Esophagus squamous epithelium (tissue), 4 donors: ENCODE measurements around the gene CNTD1.

ENCODE experiments used
- CTCF ChIP-seq, 6 experiments: fragments of 450-650 bp in 4 of 6; fragments of 200-600 bp in 2 of 6; sonication (generic) in 2 of 6; IDR thresholded peaks; one replicate each; pipeline ENCODE4 v1.5.1; 2016 to 2019; ENCODE audit warnings: antibody characterized with exemption in 6 of 6, mild to moderate bottlenecking in 4 of 6, moderate library complexity in 4 of 6
- POLR2A ChIP-seq, 4 donors: fragments of 450-650 bp; IDR thresholded peaks; one replicate each; pipeline ENCODE4 v1.6.1; 2017; ENCODE audit warnings: antibody characterized with exemption in 4 of 4, mild to moderate bottlenecking in 4 of 4, moderate library complexity in 3 of 4

GRCh38 chr17:42751628-42752027 lies 47.0 kb upstream of the CNTD1 start:
- no peak for TF ChIP-seq POLR2A (IDR thresholded peaks at IDR 0.05)
- TF ChIP-seq CTCF (IDR thresholded peaks at IDR 0.05), result no peak
